Smooth muscle cell (in vitro differentiated cells): ENCODE data around the gene TMEM247. TPM values are rescaled to one million over a fixed set of nuclear protein-coding genes. Genes with fewer than 3 reads are reported as not detected.

Experiments
- DNase-seq: peaks from one replicate; lab custom pipeline; 2025; ENCODE audit not compliant: unreplicated experiment; lab: John Stamatoyannopoulos, UW
- H2AFZ ChIP-seq: fragments of 200-600 bp; sonication (generic); 2 replicates; pipeline ENCODE4 v1.6.0; 2016; ENCODE audit warnings: antibody characterized with exemption, low read depth, mild to moderate bottlenecking
- H3F3A ChIP-seq: fragments of 200-600 bp; sonication (generic); 2 replicates; pipeline ENCODE4 v1.6.0; 2017; ENCODE audit warnings: antibody characterized with exemption, low read depth
- H3K27ac ChIP-seq: fragments of 200-600 bp; sonication (generic); 2 replicates; pipeline ENCODE4 v1.5.1; 2016; ENCODE audit warnings: low read depth, mild to moderate bottlenecking
- H3K27me3 ChIP-seq: fragments of 200-600 bp; sonication (generic); 2 replicates; pipeline ENCODE4 v1.6.1; 2016; ENCODE audit warnings: low read depth, mild to moderate bottlenecking
- H3K36me3 ChIP-seq: fragments of 200-600 bp; sonication (generic); 2 replicates; pipeline ENCODE4 v1.5.1; 2016; ENCODE audit warnings: low read depth
- H3K4me1 ChIP-seq: fragments of 200-600 bp; sonication (generic); 2 replicates; pipeline ENCODE4 v1.5.1; 2016; ENCODE audit warnings: low read depth
- H3K4me2 ChIP-seq: fragments of 200-600 bp; sonication (generic); 2 replicates; pipeline ENCODE4 v1.6.0; 2016; ENCODE audit warnings: mild to moderate bottlenecking
- H3K4me3 ChIP-seq: fragments of 200-600 bp; sonication (generic); 2 replicates; pipeline ENCODE4 v1.5.1; 2016; ENCODE audit warnings: mild to moderate bottlenecking
- H3K79me2 ChIP-seq: fragments of 200-600 bp; sonication (generic); 2 replicates; pipeline ENCODE4 v1.6.0; 2016; ENCODE audit warnings: low read depth, mild to moderate bottlenecking
- H3K9ac ChIP-seq: fragments of 200-600 bp; sonication (generic); 2 replicates; pipeline ENCODE4 v1.6.0; 2016; ENCODE audit warnings: low read depth
- H3K9me3 ChIP-seq: fragments of 200-600 bp; sonication (generic); replicated peaks from 2 replicates; pipeline ENCODE4 v1.5.1; 2016; ENCODE audit warnings: low read depth
- H4K20me1 ChIP-seq: fragments of 200-600 bp; sonication (generic); 2 replicates; pipeline ENCODE4 v1.6.0; 2016; ENCODE audit warnings: low read depth
- CTCF ChIP-seq: fragments of 200-600 bp; sonication (generic); IDR thresholded peaks from 2 replicates; pipeline ENCODE4 v1.5.1; 2017; ENCODE audit warnings: borderline replicate concordance, mild to moderate bottlenecking, antibody characterized with exemption; ENCODE audit not compliant: insufficient read depth, poor library complexity, severe bottlenecking
- WGBS: methylation state at CpG from one replicate; pipeline ENCODE4 v1.1.7; 2016; ENCODE audit warnings: low lambda C conversion rate; 5-methylcytosine and 5-hydroxymethylcytosine counted together
- polyA plus RNA-seq: library from polyadenylated mRNA; unstranded; fragments of >200 nt; fragmentation: Nextera tagmentation; extraction: Ambion mirVana; gene quantifications from 2 replicates; pipeline ENCODE4 v1.2.1, GENCODE V29; 2016
- total RNA-seq: library from RNA; depleted of rRNA; stranded (reverse); fragments of >200 nt; gene quantifications from 2 replicates; pipeline ENCODE4 v1.2.3, GENCODE V29; 2014

Gene TMEM247
- total and polyA plus RNA-seq, 2 experiments from 2014 or later, result not detected

DNA sequence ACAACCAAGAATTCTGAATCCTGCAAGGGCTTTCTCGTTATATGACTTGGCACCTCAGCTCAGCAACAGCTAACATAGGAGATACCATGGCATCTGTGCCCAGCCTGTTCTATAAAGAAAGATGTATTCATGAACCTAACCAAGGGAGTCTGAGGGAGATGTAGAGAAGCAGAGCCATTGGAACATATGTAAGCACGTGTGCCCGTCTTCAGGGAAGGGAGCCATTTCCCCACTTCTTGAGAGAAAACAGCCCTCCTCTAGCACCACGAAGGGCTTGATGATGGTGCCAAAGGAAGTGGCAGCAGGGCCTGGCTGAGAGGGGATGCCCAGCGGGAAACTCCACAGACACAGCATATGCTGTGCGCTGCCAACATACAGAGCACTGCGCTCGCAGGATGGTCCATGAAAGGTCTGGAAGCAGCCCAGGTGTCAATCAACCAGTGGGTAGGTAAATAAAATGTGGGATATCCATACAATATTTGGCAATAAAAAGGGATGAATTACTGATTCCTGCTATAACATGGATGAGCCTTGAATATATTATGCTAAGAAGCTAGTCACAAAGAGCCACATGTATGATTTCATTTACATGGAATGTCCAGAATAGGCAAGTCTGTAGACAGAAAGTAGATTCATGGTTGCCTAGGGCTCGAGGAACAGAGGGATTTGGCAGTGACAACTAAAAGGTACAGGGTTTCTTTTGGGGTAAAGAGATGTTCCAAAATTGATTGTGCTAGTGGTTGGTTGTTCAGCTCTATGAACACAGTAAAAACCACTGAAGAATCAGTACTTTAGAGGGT lies 16.1 kb downstream of the TMEM247 start:
- peak overlapping the region; percentile 54 for H3K4me2 ChIP-seq
- H3K4me3 ChIP-seq, result no peak overlapping the region

DNA sequence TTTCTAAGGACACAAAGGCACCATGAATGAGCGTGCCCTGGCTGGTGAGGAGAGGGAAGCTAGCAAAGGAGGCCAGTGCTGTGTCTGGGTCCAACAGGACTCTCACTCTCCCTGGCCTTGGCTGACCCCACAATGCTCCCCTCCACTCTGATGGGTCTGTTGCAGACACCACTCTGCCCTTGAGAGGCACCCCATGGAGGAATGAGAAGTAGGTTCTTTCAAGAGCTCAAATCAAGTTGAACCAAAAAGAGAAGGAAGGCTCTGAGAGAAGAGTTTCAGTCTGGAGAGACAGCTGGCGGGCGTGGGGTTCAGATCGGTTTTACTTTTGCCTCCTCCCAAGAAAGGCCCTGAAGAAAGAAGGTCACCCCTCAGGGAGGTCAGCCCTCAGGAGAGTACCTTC lies 18.4 kb downstream of the TMEM247 start:
- WGBS, result 97% methylated on average over 4 of the region's 4 CpGs
- Histone ChIP-seq H3K4me2 (no peak overlapping the region), H3K9me3 (no peaks in the 10 kb centered on the region), H3K36me3 (no peaks in the 10 kb centered on the region), H3K9ac (no peak overlapping the region), H3K4me1 (peaks cover 15% of the 10 kb centered on the region), H2AFZ (no peak overlapping the region), H3K27me3 (peaks cover 24% of the 10 kb centered on the region), H4K20me1 (no peaks in the 10 kb centered on the region), H3K4me3 (no peak overlapping the region), H3F3A (peaks cover 6% of the 10 kb centered on the region), H3K79me2 (no peaks in the 10 kb centered on the region), H3K27ac (no peak overlapping the region)
- no peak for DNase-seq
- TF ChIP-seq CTCF, result no peak

More for the DNA sequence above, 16.1 kb downstream of the TMEM247 start:
- no peaks in the 10 kb centered on the region for H3K36me3 ChIP-seq
- H3F3A ChIP-seq, result peaks cover 6% of the 10 kb centered on the region
- H3K27ac ChIP-seq, result no peak overlapping the region
- peaks cover 24% of the 10 kb centered on the region for H3K27me3 ChIP-seq
- H2AFZ ChIP-seq, result no peak overlapping the region
- DNase-seq, result no peak
- H3K4me1 ChIP-seq, result peaks cover 17% of the 10 kb centered on the region
- H3K9me3 ChIP-seq, result no peaks in the 10 kb centered on the region
- H4K20me1 ChIP-seq, result no peaks in the 10 kb centered on the region
- H3K9ac ChIP-seq, result no peak overlapping the region
- WGBS, result 83% methylated on average over 9 of the region's 9 CpGs
- no peaks in the 10 kb centered on the region for H3K79me2 ChIP-seq
- no peak for TF ChIP-seq CTCF

DNA sequence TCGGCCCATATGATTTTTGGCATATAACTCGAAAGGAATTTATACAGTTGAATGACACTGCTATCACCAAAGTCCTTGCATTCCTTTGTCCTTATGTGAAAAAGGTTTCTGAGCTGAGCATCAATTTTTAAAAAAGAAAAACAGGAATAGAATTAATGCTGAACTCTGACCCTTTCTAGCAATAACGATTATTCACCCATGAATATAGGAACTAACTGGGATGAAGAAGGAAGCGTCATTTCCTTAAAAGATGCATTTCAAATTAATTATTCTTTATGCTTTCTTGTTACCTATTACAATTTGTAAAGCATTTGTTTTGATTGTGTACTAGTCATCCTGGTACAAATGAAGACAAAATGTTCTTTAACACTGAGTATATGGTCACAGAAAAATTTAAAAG lies 19.3 kb downstream of the TMEM247 start:
- 93% methylated on average over 4 of the region's 4 CpGs for WGBS
- no peak for DNase-seq
- peaks cover 6% of the 10 kb centered on the region for H3K4me1 ChIP-seq
- no peak overlapping the region for H3K4me2 ChIP-seq
- H2AFZ ChIP-seq, result no peak overlapping the region
- H3K9ac ChIP-seq, result no peak overlapping the region
- peaks cover 24% of the 10 kb centered on the region for H3K27me3 ChIP-seq
- no peak for TF ChIP-seq CTCF
- no peak overlapping the region for H3K4me3 ChIP-seq
- no peaks in the 10 kb centered on the region for H3K36me3 ChIP-seq
- H3K27ac ChIP-seq, result no peak overlapping the region
- H3K79me2 ChIP-seq, result no peaks in the 10 kb centered on the region
- H4K20me1 ChIP-seq, result no peaks in the 10 kb centered on the region
- no peaks in the 10 kb centered on the region for H3K9me3 ChIP-seq
- peaks cover 6% of the 10 kb centered on the region for H3F3A ChIP-seq

DNA sequence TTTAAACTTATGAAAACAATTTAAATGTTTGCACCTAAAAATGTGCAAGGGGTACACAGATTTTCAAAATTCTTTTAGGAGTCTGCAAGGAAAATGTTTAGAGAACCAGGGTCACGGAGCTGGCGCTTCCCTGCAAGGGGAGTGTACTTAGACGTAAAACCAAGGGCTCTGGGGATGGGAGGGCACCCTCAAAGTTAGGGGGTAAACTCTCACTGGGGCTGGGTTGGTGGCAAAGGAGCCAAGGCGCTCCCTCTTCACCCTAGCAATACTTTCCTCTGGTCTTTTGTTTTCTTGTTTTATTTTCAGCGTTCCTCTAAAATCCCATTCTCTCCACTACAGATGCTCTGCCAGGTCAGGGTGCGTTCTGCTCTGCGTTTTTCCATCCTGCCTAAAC lies 20.0 kb downstream of the TMEM247 start:
- Histone ChIP-seq H3K9ac (peak overlapping the region; percentile 81), H3K4me1 (peaks cover 5% of the 10 kb centered on the region), H3K27me3 (peaks cover 24% of the 10 kb centered on the region), H3K36me3 (no peaks in the 10 kb centered on the region), H2AFZ (peak overlapping the region; percentile 94), H3K9me3 (no peaks in the 10 kb centered on the region), H4K20me1 (no peaks in the 10 kb centered on the region), H3F3A (peaks cover 6% of the 10 kb centered on the region), H3K4me3 (peak overlapping the region; percentile 57), H3K79me2 (no peaks in the 10 kb centered on the region), H3K4me2 (peak overlapping the region; percentile 95), H3K27ac (peak overlapping the region; percentile 55)
- no peak for TF ChIP-seq CTCF
- DNase-seq, result no peak
- WGBS, result 15% methylated on average over 7 of the region's 7 CpGs
